H9 (cell line): ENCODE data around the gene MRPS11. TPM values are rescaled to one million over a fixed set of nuclear protein-coding genes. Genes with fewer than 3 reads are reported as not detected.

ENCODE experiments used
- DNase-seq: peaks from one replicate; pipeline ENCODE4 v3.0.0-alpha.2; 2017
- H2AFZ ChIP-seq: one replicate; pipeline ENCODE4 v1.6.1; 2013; ENCODE audit warnings: mild to moderate bottlenecking, low read length, control low read depth, moderate library complexity
- H2AK5ac ChIP-seq: 2 replicates; pipeline ENCODE4 v1.6.1; 2013; ENCODE audit warnings: low read length, control low read depth, mixed read lengths; ENCODE audit not compliant: insufficient read length
- H2BK120ac ChIP-seq: one replicate; pipeline ENCODE4 v1.6.1; 2013; ENCODE audit warnings: low read depth, mild to moderate bottlenecking, low read length, control low read depth, inconsistent platforms; ENCODE audit not compliant: poor library complexity, severe bottlenecking
- H2BK12ac ChIP-seq: 2 replicates; pipeline ENCODE4 v1.6.1; 2013; ENCODE audit warnings: low read length, control low read depth, mixed read lengths, low read depth; ENCODE audit not compliant: insufficient read length
- H2BK15ac ChIP-seq: 2 replicates; pipeline ENCODE4 v1.6.1; 2013; ENCODE audit warnings: low read depth, low read length, control low read depth
- H2BK20ac ChIP-seq: one replicate; pipeline ENCODE4 v1.6.1; 2013; ENCODE audit warnings: low read depth, mild to moderate bottlenecking, low read length, control low read depth, inconsistent platforms; ENCODE audit not compliant: poor library complexity, severe bottlenecking
- H2BK5ac ChIP-seq: 2 replicates; pipeline ENCODE4 v1.6.1; 2013; ENCODE audit warnings: low read length, control low read depth, mixed read lengths; ENCODE audit not compliant: insufficient read length
- H3K14ac ChIP-seq: 2 replicates; pipeline ENCODE4 v1.6.1; 2013; ENCODE audit warnings: low read length, control low read depth; ENCODE audit not compliant: insufficient read depth
- H3K18ac ChIP-seq: 2 replicates; pipeline ENCODE4 v1.6.1; 2013; ENCODE audit warnings: low read depth, mild to moderate bottlenecking, mixed read lengths, low read length, control low read depth; ENCODE audit not compliant: insufficient read length
- H3K23ac ChIP-seq: 2 replicates; pipeline ENCODE4 v1.6.1; 2013; ENCODE audit warnings: low read length, control low read depth, mixed read lengths, low read depth; ENCODE audit not compliant: insufficient read length
- H3K23me2 ChIP-seq: 2 replicates; pipeline ENCODE4 v1.6.1; 2013; ENCODE audit warnings: low read depth, mild to moderate bottlenecking, mixed read lengths, low read length, control low read depth; ENCODE audit not compliant: insufficient read length, poor library complexity, severe bottlenecking
- H3K27ac ChIP-seq: 2 replicates; pipeline ENCODE4 v1.5.1; 2013; ENCODE audit warnings: low read length, control low read depth, mixed read lengths, low read depth; ENCODE audit not compliant: insufficient read length
- H3K27me3 ChIP-seq: 2 replicates; pipeline ENCODE4 v1.6.1; 2013; ENCODE audit warnings: low read length, control low read depth, inconsistent platforms; ENCODE audit not compliant: insufficient read depth
- H3K4ac ChIP-seq: 2 replicates; pipeline ENCODE4 v1.6.1; 2013; ENCODE audit warnings: low read depth, mild to moderate bottlenecking, control low read depth, inconsistent platforms, low read length, moderate library complexity
- H3K4me1 ChIP-seq: 2 replicates; pipeline ENCODE4 v1.6.1; 2013; ENCODE audit warnings: low read length, control low read depth, inconsistent platforms; ENCODE audit not compliant: insufficient read depth
- H3K4me2 ChIP-seq: 2 replicates; pipeline ENCODE4 v1.6.1; 2013; ENCODE audit warnings: low read length, control low read depth, mixed read lengths; ENCODE audit not compliant: insufficient read length, insufficient read depth
- H3K56ac ChIP-seq: 2 replicates; pipeline ENCODE4 v1.6.1; 2013; ENCODE audit warnings: low read depth, mild to moderate bottlenecking, mixed read lengths, low read length, control low read depth; ENCODE audit not compliant: insufficient read length
- H3K79me1 ChIP-seq: 2 replicates; pipeline ENCODE4 v1.6.1; 2013; ENCODE audit warnings: low read depth, mild to moderate bottlenecking, moderate library complexity, low read length, control low read depth, inconsistent platforms; ENCODE audit not compliant: insufficient read depth, poor library complexity, severe bottlenecking
- H3K79me2 ChIP-seq: 2 replicates; pipeline ENCODE4 v1.6.1; 2013; ENCODE audit warnings: low read length, control low read depth, inconsistent platforms; ENCODE audit not compliant: insufficient read depth
- H3K9ac ChIP-seq: 2 replicates; pipeline ENCODE4 v1.6.1; 2013; ENCODE audit warnings: low read length, control low read depth, mixed read lengths; ENCODE audit not compliant: insufficient read length; ENCODE audit errors: extremely low read depth
- H3K9me3 ChIP-seq: one replicate; pipeline ENCODE4 v1.6.1; 2013; ENCODE audit warnings: low read depth, low read length, inconsistent platforms; ENCODE audit not compliant: control insufficient read depth
- H3T11ph ChIP-seq: one replicate; pipeline ENCODE4 v1.6.1; 2013; ENCODE audit warnings: mild to moderate bottlenecking, low read length, control low read depth, inconsistent platforms
- H4K20me1 ChIP-seq: one replicate; pipeline ENCODE4 v1.6.1; 2013; ENCODE audit not compliant: control insufficient read depth, insufficient read length, insufficient read depth
- H4K5ac ChIP-seq: 2 replicates; pipeline ENCODE4 v1.6.1; 2013; ENCODE audit warnings: low read depth, mild to moderate bottlenecking, mixed read lengths, low read length, control low read depth; ENCODE audit not compliant: insufficient read length
- H4K8ac ChIP-seq: replicated peaks from 2 replicates; pipeline ENCODE4 v1.6.1; 2013; ENCODE audit warnings: low read length, control low read depth, mixed read lengths, low read depth; ENCODE audit not compliant: insufficient read length
- H4K91ac ChIP-seq: 2 replicates; pipeline ENCODE4 v1.6.1; 2013; ENCODE audit warnings: low read depth, mild to moderate bottlenecking, moderate library complexity, mixed read lengths, low read length, control low read depth; ENCODE audit not compliant: insufficient read length
- H3K27ac Mint-ChIP-seq, 3 experiments: 2 replicates in 2 of 3; 3 replicates in 1 of 3; pipeline ENCODE4 v1.8.0; 2020 to 2021; ENCODE audit warnings: mixed read lengths in 3 of 3, mild to moderate bottlenecking in 1 of 3, moderate library complexity in 1 of 3
- H3K27me3 Mint-ChIP-seq: 2 replicates; pipeline ENCODE4 v1.8.0; 2021; ENCODE audit warnings: low read depth, mild to moderate bottlenecking, moderate library complexity, mixed read lengths
- H3K36me3 Mint-ChIP-seq, 3 experiments: 2 replicates in 2 of 3; 3 replicates in 1 of 3; pipeline ENCODE4 v1.8.0; 2020 to 2021; ENCODE audit warnings: low read depth in 3 of 3, mixed read lengths in 3 of 3; ENCODE audit not compliant: insufficient read depth in 1 of 3
- H3K4me1 Mint-ChIP-seq, 2 experiments: 2 replicates each; pipeline ENCODE4 v1.8.0; 2020; ENCODE audit warnings: mixed read lengths in 2 of 2
- H3K4me3 Mint-ChIP-seq, 2 experiments: 2 replicates in 1 of 2; 3 replicates in 1 of 2; pipeline ENCODE4 v1.8.0; 2020 to 2021; ENCODE audit warnings: mild to moderate bottlenecking in 2 of 2, mixed read lengths in 2 of 2, moderate library complexity in 1 of 2
- H3K9me3 Mint-ChIP-seq, 2 experiments: 2 replicates in 1 of 2; 3 replicates in 1 of 2; pipeline ENCODE4 v1.8.0; 2020; ENCODE audit warnings: mild to moderate bottlenecking in 2 of 2, mixed read lengths in 2 of 2, moderate library complexity in 1 of 2
- CTCF ChIP-seq: fragments of 200-600 bp; sonication (generic); conservative IDR thresholded peaks from 3 replicates; pipeline ENCODE4 v1.8.0; 2021; ENCODE audit warnings: antibody characterized with exemption, mild to moderate bottlenecking
- WGBS: extraction: QIAGEN DNeasy Blood & Tissue Kit; methylation state at CpG from one replicate; pipeline ENCODE4 v1.1.7; 2013; ENCODE audit warnings: missing lambda C conversion rate, low lambda C conversion rate, mixed read lengths; ENCODE audit not compliant: insufficient read length; ENCODE audit errors: extremely low coverage; 5-methylcytosine and 5-hydroxymethylcytosine counted together
- total RNA-seq: library from RNA; stranded (reverse); gene quantifications from 2 replicates; pipeline ENCODE4 v1.2.1, GENCODE V29; 2021

The MRPS11 gene
- total RNA-seq, 1 experiment from 2014 or later, result 54.5 TPM

GRCh38 chr15:88463870-88464532 lies 3.5 kb upstream of the MRPS11 start:
- H3K4me3 Mint-ChIP-seq, result no peak overlapping the region

More at GRCh38 chr15:88463870-88464532, 3.5 kb upstream of the MRPS11 start:
- Histone ChIP-seq H3K9me3 (no peaks in the 10 kb centered on the region), H2AK5ac (no peak overlapping the region), H3K4ac (no peak overlapping the region), H3K4me2 (no peak overlapping the region), H2BK20ac (no peak overlapping the region), H3K79me1 (no peaks in the 10 kb centered on the region), H2BK12ac (no peak overlapping the region), H4K8ac (no peak overlapping the region), H4K5ac (no peak overlapping the region), H3K23ac (no peak overlapping the region), H3K23me2 (peaks cover 12% of the 10 kb centered on the region), H3K14ac (no peak overlapping the region), H2BK15ac (no peak overlapping the region), H3K79me2 (peaks cover 12% of the 10 kb centered on the region; the same call in 1 of the 2 replicates), H2AFZ (no peak overlapping the region), H4K20me1 (no peaks in the 10 kb centered on the region), H2BK5ac (no peak overlapping the region), H2BK120ac (no peak overlapping the region), H3T11ph (no peak overlapping the region), H3K18ac (no peak overlapping the region), H4K91ac (no peak overlapping the region), H3K4me1 (0 out of 2 replicates have a peak, but pooled peaks cover 2% of the 10 kb centered on the region), H3K9ac (no peak overlapping the region), H3K27me3 (no peaks in the 10 kb centered on the region), H3K27ac (no peak overlapping the region), H3K56ac (no peak overlapping the region)
- no peaks in the 10 kb centered on the region for H3K9me3 Mint-ChIP-seq
- no peak for DNase-seq
- peaks cover 11 to 56% (median 42%) of the 10 kb centered on the region in 3 experiments; a peak in 6 of 7 replicates for H3K36me3 Mint-ChIP-seq
- WGBS, result no CpG with 5 or more reads among the region's 2 CpGs
- TF ChIP-seq CTCF, result no peak
- H3K27me3 Mint-ChIP-seq, result no peaks in the 10 kb centered on the region
- H3K27ac Mint-ChIP-seq, result no peak overlapping the region
- peaks cover 14% of the 10 kb centered on the region in 2 experiments for H3K4me1 Mint-ChIP-seq
